HG02938 (cell line): ENCODE results near the gene ZCCHC8.
"Not testable (repeated sequence)": the region's sequence is repeated elsewhere in the genome, so short reads cannot be mapped to it uniquely, and the experiment has no call there.

Experiments
- ATAC-seq: cut with Tn5 transposase; IDR thresholded peaks from one replicate; pipeline ENCODE4 v1.9.1; 2021; ENCODE audit warnings: mild to moderate bottlenecking, moderate library complexity; ENCODE audit not compliant: unreplicated experiment

Gene ZCCHC8

GRCh38 chr12:122437656-122438121 is 63.0 kb downstream of the ZCCHC8 start:
- no peak for ATAC-seq

GRCh38 chr12:122435186-122435585 is 65.5 kb downstream of the ZCCHC8 start:
- ATAC-seq = no peak

GRCh38 chr12:122429043-122429442 is 71.7 kb downstream of the ZCCHC8 start:
- ATAC-seq = not testable (repeated sequence)

GRCh38 chr12:122427403-122427802 is 73.3 kb downstream of the ZCCHC8 start:
- no peak for ATAC-seq

- no peak for ATAC-seq
These were observed 77.2 kb downstream of the ZCCHC8 start for GRCh38 chr12:122423258-122424165.

- peak; percentile 12 for ATAC-seq
These were observed 77.9 kb downstream of the ZCCHC8 start for GRCh38 chr12:122422730-122423257.

- peak; percentile 36 for ATAC-seq
These were observed 78.7 kb downstream of the ZCCHC8 start, which contains the start of gene CLIP1 for GRCh38 chr12:122421821-122422729. Gene CLIP1, minus strand, starts transcription at chr12:122422669. Its CDS starts 42,217 bp downstream, at chr12:122380452.
